Activated B cell treated with CpG ODN at 0.5 μM for 24 hours (primary cell): ENCODE data around the gene PLEKHJ1. TPM values are rescaled to one million over a fixed set of nuclear protein-coding genes. Genes with fewer than 3 reads are reported as not detected.

Experiments used
- ATAC-seq: fragments of 200-7000 bp; cut with Tn5 transposase; one replicate; pipeline ENCODE4 v1.10.0; 2021; ENCODE audit warnings: low read depth, mild to moderate bottlenecking, moderate library complexity
- CTCF ChIA-PET: fragments of 350-600 bp; sonication (Branson Sonifier 250); formaldehyde crosslinking; loops from one replicate; lab custom pipeline; 2021; ENCODE audit warnings: antibody characterized with exemption; lab: Charles Lee
- POLR2A ChIA-PET: fragments of 350-600 bp; sonication (Branson Sonifier 250); formaldehyde crosslinking; loops from one replicate; lab custom pipeline; 2021; ENCODE audit warnings: antibody characterized with exemption; lab: Charles Lee
- DNase-seq: peaks from one replicate; pipeline ENCODE4 v3.0.0; 2022
- H3K27ac Mint-ChIP-seq: one replicate; pipeline ENCODE4 v1.8.0; 2020; ENCODE audit warnings: mixed read lengths
- H3K27me3 Mint-ChIP-seq: one replicate; pipeline ENCODE4 v1.8.0; 2021; ENCODE audit warnings: mixed read lengths
- H3K36me3 Mint-ChIP-seq: one replicate; pipeline ENCODE4 v1.8.0; 2021; ENCODE audit warnings: low read depth, mixed read lengths
- H3K4me1 Mint-ChIP-seq: one replicate; pipeline ENCODE4 v1.8.0; 2021; ENCODE audit warnings: mixed read lengths
- H3K4me3 Mint-ChIP-seq: one replicate; pipeline ENCODE4 v1.8.0; 2020; ENCODE audit warnings: mild to moderate bottlenecking, mixed read lengths
- H3K9me3 Mint-ChIP-seq: one replicate; pipeline ENCODE4 v1.8.0; 2020; ENCODE audit warnings: mixed read lengths
- CTCF ChIP-seq: fragments of 200-600 bp; IDR thresholded peaks from one replicate; pipeline ENCODE4 v1.8.0; 2022; ENCODE audit warnings: antibody characterized with exemption, mild to moderate bottlenecking
- intact Hi-C: fragments of 100-400 bp; cut with micrococcal nuclease; formaldehyde crosslinking; loops from one replicate; pipeline ENCODE4 v1.15.1; 2024
- total RNA-seq: library from RNA; stranded (reverse); gene quantifications from 2 replicates; pipeline ENCODE4 v1.2.3, GENCODE V29; 2022

The PLEKHJ1 gene
- total RNA-seq, 1 donor from 2014 or later = 74.9 TPM

DNA sequence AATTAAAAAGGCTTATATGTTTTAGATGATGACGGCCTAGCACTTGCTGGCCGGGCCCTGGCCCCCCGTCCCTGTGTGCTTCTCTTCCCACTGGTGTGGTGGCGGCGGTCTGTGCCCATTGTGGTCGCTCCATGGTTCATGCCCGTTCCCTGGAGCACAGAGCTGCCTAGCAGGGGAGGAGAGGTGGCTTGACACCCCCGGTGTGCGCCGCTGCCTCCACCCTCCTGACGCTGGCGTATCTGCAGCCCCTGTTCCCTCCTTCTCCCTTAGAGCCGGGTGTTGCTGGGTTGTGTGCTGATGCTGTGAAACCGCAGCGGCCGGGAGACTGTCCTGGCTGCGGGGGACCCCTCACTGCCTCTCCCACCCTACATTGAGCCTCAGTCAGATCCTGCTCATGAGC is 43.3 kb downstream of the PLEKHJ1 start:
- TF ChIP-seq CTCF = no peak
- no peaks in the 10 kb centered on the region for H3K9me3 Mint-ChIP-seq
- peaks cover 75% of the 10 kb centered on the region for H3K36me3 Mint-ChIP-seq
- peaks cover 16% of the 10 kb centered on the region for H3K4me1 Mint-ChIP-seq
- POLR2A ChIA-PET = no interaction called here
- H3K27ac Mint-ChIP-seq = no peak overlapping the region
- H3K27me3 Mint-ChIP-seq = no peaks in the 10 kb centered on the region
- H3K4me3 Mint-ChIP-seq = no peak overlapping the region
- CTCF ChIA-PET = no interaction called here
- intact Hi-C loops = no loop called here
- DNase-seq (no peak), ATAC-seq (no peak)

GRCh38 chr19:2191456-2192310 is 44.4 kb downstream of the PLEKHJ1 start:
- ChIA-PET CTCF (no interaction called here), POLR2A (interaction anchor here (0.5 kb wide), 1 partner anchor 19 kb away, joined by 5 read pairs; no protein-coding TSS in a partner anchor)
- Mint-ChIP-seq H3K27me3 (no peaks in the 10 kb centered on the region), H3K4me1 (peaks cover 28% of the 10 kb centered on the region), H3K27ac (no peak overlapping the region), H3K4me3 (no peak overlapping the region), H3K36me3 (peaks cover 75% of the 10 kb centered on the region), H3K9me3 (no peaks in the 10 kb centered on the region)
- intact Hi-C loops = no loop called here
- no peak for ATAC-seq
- DNase-seq = no peak
- TF ChIP-seq CTCF = no peak

DNA sequence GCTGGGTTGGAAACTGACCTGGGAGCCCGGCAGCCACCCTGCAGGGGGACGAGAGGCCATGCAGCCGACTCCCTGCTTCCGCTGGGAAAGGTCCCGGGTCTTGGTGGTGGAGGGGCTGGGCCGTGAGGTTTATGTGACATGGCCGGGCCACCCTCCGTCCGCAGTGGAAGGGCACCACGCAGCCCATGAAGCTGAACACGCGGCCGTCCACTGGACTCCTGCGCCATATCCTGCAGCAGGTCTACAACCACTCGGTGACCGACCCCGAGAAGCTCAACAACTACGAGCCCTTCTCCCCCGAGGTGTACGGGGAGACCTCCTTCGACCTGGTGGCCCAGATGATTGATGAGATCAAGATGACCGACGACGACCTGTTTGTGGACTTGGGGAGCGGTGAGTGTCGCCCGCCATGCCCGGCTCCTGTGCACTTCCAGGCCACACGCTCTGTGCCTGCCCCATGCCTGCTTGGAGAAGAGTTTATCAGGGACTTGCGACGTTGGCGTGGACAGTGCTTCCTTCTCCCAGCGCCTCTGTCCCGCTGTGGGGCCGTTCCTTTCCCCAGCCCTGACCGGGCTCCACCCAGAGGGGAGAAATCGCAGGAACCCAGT is 45.2 kb downstream of the PLEKHJ1 start:
- Mint-ChIP-seq H3K36me3 (peaks cover 77% of the 10 kb centered on the region), H3K4me3 (no peak overlapping the region), H3K4me1 (peaks cover 32% of the 10 kb centered on the region), H3K9me3 (no peaks in the 10 kb centered on the region), H3K27me3 (no peaks in the 10 kb centered on the region), H3K27ac (no peak overlapping the region)
- intact Hi-C loops = no loop called here
- ATAC-seq = no peak
- ChIA-PET POLR2A (interaction anchor here (0.5 kb wide), 2 partner anchors 19 to 508 kb away, joined by 5 to 6 read pairs; no protein-coding TSS in a partner anchor), CTCF (no interaction called here)
- DNase-seq = no peak
- TF ChIP-seq CTCF = no peak

DNA sequence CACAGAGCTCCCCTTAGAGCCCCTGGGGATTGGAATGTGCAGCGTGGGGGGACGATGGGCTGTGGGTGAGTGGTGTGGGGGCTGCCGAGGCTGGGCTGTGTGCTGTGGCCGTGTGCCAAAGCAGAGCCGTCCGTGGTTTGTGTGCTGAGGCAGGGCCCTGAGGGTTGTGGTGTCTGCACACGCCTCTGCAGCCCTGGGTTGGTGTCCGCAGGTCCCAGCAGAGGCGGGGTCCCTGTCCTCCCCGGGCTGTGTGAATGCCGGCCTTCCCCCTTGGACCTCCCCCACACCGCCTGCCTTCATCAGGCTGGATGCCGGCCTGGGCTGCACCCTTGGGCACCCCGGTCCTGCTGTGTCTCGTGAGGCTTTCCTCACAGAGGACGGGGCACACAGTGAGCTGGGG is 46.2 kb downstream of the PLEKHJ1 start:
- Mint-ChIP-seq H3K27me3 (no peaks in the 10 kb centered on the region), H3K9me3 (no peaks in the 10 kb centered on the region), H3K4me3 (no peak overlapping the region), H3K36me3 (peaks cover 76% of the 10 kb centered on the region), H3K27ac (no peak overlapping the region), H3K4me1 (peaks cover 40% of the 10 kb centered on the region)
- CTCF ChIA-PET = no interaction called here
- POLR2A ChIA-PET = interaction anchor here (0.6 to 0.9 kb wide), 2 partner anchors 19 to 136 kb away, joined by 4 read pairs; no protein-coding TSS in a partner anchor
- no peak for TF ChIP-seq CTCF
- DNase-seq (no peak), ATAC-seq (no peak)
- intact Hi-C loops = loop anchor here (5.0 kb wide), 1 partner anchor 38 kb away; the partner anchor contains the start of gene AP3D1
